Measurements from ENCODE around the gene NBPF6.
"Not testable (repeated sequence)": the region's sequence is repeated elsewhere in the genome, so short reads cannot be mapped to it uniquely, and the experiment has no call there.

The NBPF6 gene

GRCh38 chr1:108513044-108513415 is 62.9 kb downstream of the NBPF6 start:
- DNase-seq (ENCODE audit: low read depth), result no peak
- TF ChIP-seq MAX (IDR thresholded peaks at IDR 0.05; ENCODE audit: low read depth, low read length), result no peak
- no peak for TF ChIP-seq POLR2A (IDR thresholded peaks at IDR 0.05; ENCODE audit: extremely low read depth, insufficient read length)
- TF ChIP-seq CTCF (IDR thresholded peaks at IDR 0.05; ENCODE audit: low read depth, low read length), result no peak
- TF ChIP-seq MYC (IDR thresholded peaks at IDR 0.05; ENCODE audit: low read depth, low read length), result no peak
- H3K4me3 ChIP-seq (ENCODE audit: low read depth, low read length), result no peak overlapping the region

- DNase-seq (ENCODE audit: low read depth); H3K4me3 ChIP-seq (ENCODE audit: low read depth, low read length): not testable (repeated sequence)
Observed at GRCh38 chr1:108513914-108514313, 63.8 kb downstream of the NBPF6 start.

GRCh38 chr1:108517301-108517897 is 67.3 kb downstream of the NBPF6 start:
- not testable (repeated sequence) for DNase-seq (ENCODE audit: low read depth); H3K4me3 ChIP-seq (ENCODE audit: low read depth, low read length)

All from NB4 (cell line).